ENCODE data around the gene PTOV1. TPM values are rescaled to one million over a fixed set of nuclear protein-coding genes. Genes with fewer than 3 reads are reported as not detected.

Gene PTOV1
- total RNA-seq, 4 donors from 2014 or later, result 88.3 to 148 (median 98.9) TPM

DNA sequence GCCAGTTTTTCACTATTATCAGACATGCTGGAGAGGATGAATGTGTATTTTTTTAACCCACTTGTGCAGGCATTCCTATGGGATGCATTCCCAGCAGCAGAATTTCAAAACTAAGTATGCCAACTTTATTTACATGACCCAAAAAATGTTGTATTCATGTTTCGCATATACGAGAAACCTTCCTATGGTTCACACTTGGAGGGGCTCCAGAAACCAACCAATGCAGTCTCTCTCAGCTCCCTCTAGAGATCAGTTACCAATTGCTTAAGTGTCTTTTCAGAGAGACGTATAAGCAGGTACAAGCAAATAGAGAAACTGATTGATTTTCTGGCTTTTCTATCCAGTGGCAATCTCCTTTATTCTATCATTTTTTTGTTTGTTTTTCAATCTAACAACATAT, 5.5 kb upstream of the PTOV1 start:
- intact Hi-C loops (cut with DNase I), result no loop called here
- WGBS, 2 donors, result 64 to 85% methylated on average over 3 of the region's 3 CpGs
- no peak overlapping the region for H3K27ac ChIP-seq

DNA sequence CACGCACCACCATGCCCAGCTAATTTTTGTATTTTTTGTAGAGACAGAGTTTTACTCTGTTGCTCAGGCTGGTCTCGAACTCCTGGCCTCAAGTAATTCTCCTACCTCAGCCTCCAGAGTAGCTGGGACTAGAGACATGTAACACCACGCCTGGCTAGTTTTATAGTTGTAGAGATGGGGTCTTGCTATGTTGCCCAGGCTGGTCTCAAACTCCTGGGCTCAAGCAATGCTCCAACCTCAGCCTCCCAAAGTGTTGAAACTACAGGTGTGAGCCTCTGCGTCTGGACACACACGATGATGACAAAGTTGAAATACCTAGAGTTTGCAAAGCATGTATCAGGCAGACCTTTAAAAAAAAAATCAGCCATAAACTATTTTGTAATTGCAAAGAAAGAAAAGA, 4.6 kb upstream of the PTOV1 start:
- no peaks in the 10 kb centered on the region for H3K36me3 ChIP-seq
- TF ChIP-seq, protein P1, sequence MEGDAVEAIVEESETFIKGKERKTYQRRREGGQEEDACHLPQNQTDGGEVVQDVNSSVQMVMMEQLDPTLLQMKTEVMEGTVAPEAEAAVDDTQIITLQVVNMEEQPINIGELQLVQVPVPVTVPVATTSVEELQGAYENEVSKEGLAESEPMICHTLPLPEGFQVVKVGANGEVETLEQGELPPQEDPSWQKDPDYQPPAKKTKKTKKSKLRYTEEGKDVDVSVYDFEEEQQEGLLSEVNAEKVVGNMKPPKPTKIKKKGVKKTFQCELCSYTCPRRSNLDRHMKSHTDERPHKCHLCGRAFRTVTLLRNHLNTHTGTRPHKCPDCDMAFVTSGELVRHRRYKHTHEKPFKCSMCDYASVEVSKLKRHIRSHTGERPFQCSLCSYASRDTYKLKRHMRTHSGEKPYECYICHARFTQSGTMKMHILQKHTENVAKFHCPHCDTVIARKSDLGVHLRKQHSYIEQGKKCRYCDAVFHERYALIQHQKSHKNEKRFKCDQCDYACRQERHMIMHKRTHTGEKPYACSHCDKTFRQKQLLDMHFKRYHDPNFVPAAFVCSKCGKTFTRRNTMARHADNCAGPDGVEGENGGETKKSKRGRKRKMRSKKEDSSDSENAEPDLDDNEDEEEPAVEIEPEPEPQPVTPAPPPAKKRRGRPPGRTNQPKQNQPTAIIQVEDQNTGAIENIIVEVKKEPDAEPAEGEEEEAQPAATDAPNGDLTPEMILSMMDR (IDR thresholded peaks at IDR 0.05), result no peak
- no peak for TF ChIP-seq POLR2A (IDR thresholded peaks at IDR 0.05)
- no peaks in the 10 kb centered on the region for H3K9me3 ChIP-seq
- no peak overlapping the region for H3K27ac ChIP-seq
- H3K27me3 ChIP-seq, result no peaks in the 10 kb centered on the region
- no peak for DNase-seq
- no peak overlapping the region for H3K4me3 ChIP-seq (replicated peaks in 1 of 3)
- WGBS, 2 donors, result 82 to 83% methylated on average over 5 of the region's 5 CpGs
- peaks cover 0 to 4% of the 10 kb centered on the region in 2 donors for H3K4me1 ChIP-seq
- intact Hi-C loops (cut with DNase I), result no loop called here

More for the DNA sequence above, 5.5 kb upstream of the PTOV1 start:
- no peaks in the 10 kb centered on the region for H3K27me3 ChIP-seq
- H3K36me3 ChIP-seq, result no peaks in the 10 kb centered on the region
- H3K9me3 ChIP-seq, result no peaks in the 10 kb centered on the region
- peaks cover 0 to 4% of the 10 kb centered on the region in 2 donors for H3K4me1 ChIP-seq
- TF ChIP-seq POLR2A (IDR thresholded peaks at IDR 0.05), result no peak
- TF ChIP-seq, protein P1 (IDR thresholded peaks at IDR 0.05), result no peak
- no peak for DNase-seq
- no peak overlapping the region for H3K4me3 ChIP-seq (replicated peaks in 1 of 3)

DNA sequence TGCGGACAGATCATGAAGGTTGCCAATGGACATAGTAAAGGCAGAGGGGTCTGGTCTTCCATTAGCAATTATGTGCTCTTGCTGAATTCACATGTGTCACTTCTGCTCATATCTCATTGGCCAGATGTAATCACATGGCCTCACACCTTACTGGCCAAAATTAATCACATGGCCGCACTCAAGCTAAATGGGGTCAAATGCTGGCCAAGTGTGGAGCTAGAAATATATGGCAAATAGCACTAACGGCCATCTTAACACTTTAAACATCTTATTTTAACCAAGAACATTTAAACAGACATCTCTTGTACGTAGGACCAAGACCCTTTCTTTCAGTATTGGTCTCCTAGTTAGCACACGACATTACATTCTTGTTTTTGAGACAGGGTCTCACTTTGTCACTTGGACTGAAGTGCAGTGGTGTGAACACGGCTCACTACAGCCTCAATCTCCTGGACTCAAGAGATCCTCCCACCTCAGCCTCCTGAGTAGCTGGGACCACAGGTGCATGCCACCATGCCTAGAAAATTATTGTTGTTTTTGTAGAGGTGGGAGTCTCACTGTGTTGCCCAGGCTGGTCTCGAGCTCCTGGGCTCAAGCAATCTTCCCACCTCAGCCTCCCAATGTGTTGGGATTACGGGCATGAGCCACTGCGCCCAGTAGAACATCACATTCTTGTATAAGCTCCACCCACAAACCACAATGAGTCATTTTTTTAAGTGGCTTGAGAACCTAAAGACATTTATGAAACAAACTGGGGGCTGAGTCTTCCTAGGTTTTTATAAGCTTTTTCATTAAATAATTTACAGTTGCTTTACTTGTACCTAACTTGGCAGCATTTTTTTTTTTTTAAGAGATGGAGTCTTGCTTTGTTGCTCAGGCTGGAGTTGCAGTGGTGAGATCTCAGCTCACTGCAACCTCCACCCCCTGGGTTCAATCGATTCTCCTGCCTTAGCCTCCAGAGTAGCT, 2.9 kb upstream of the PTOV1 start:
- peaks cover 13 to 14% of the 10 kb centered on the region in 2 donors for H3K4me1 ChIP-seq
- no peaks in the 10 kb centered on the region for H3K27me3 ChIP-seq
- intact Hi-C loops (cut with DNase I), result no loop called here
- DNase-seq, result no peak
- no peak overlapping the region for H3K4me3 ChIP-seq (replicated peaks in 1 of 3)
- no peaks in the 10 kb centered on the region for H3K9me3 ChIP-seq
- TF ChIP-seq, protein P1 (IDR thresholded peaks at IDR 0.05), result no peak
- TF ChIP-seq POLR2A (IDR thresholded peaks at IDR 0.05), result no peak
- H3K36me3 ChIP-seq, result no peaks in the 10 kb centered on the region
- no peak overlapping the region for H3K27ac ChIP-seq
- WGBS, 2 donors, result 84 to 91% methylated on average over 10 of the region's 10 CpGs

DNA sequence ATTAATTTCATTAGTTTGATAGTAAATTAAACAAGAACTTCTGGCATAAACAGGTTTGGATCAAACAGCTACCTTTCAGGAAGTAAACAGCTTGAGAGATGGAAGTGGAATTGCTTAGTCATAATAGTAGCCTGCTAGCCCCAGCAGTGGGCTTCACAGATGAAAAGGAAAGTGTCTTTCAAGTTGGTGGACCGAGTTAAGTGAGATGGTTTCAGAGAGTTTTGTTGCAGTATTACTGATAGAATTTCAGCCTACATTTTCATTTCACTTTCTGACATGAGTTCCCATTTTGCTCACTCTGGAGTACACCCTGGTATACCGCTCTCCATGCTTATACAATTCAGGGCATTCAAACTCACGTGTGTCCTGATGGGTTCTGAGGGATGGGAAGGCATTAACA, 2.0 kb upstream of the PTOV1 start:
- no peak for DNase-seq
- no peak overlapping the region for H3K27ac ChIP-seq
- H3K4me1 ChIP-seq, result peaks cover 19 to 20% of the 10 kb centered on the region in 2 donors
- 90 to 93% methylated on average over 3 of the region's 3 CpGs for WGBS, 2 donors
- no peak overlapping the region for H3K4me3 ChIP-seq (replicated peaks in 1 of 3)
- TF ChIP-seq POLR2A (IDR thresholded peaks at IDR 0.05), result no peak
- TF ChIP-seq, protein P1 (IDR thresholded peaks at IDR 0.05), result no peak
- no peaks in the 10 kb centered on the region for H3K27me3 ChIP-seq
- no peaks in the 10 kb centered on the region for H3K36me3 ChIP-seq
- intact Hi-C loops (cut with DNase I), result no loop called here
- H3K9me3 ChIP-seq, result no peaks in the 10 kb centered on the region
